H1 (cell line): Measurements from ENCODE around the gene ENPP3.

ENCODE experiments used
- BACH1 ChIP-seq: IDR thresholded peaks from 2 replicates; pipeline ENCODE4 v1.6.1; 2012; ENCODE audit warnings: low read length, improper control_type of control experiment
- GTF2F1 ChIP-seq: IDR thresholded peaks from 2 replicates; pipeline ENCODE4 v1.6.1; 2012; ENCODE audit warnings: low read depth, low read length, improper control_type of control experiment, borderline replicate concordance
- JUN ChIP-seq: IDR thresholded peaks from 2 replicates; pipeline ENCODE4 v1.6.1; 2011; ENCODE audit warnings: low read depth, mild to moderate bottlenecking, improper control_type of control experiment, low read length
- POLR2AphosphoS5 ChIP-seq: IDR thresholded peaks from 2 replicates; pipeline ENCODE4 v1.6.1; 2011; ENCODE audit warnings: low read depth, low read length
- RAD21 ChIP-seq, 2 experiments: IDR thresholded peaks in 1 of 2; conservative IDR thresholded peaks in 1 of 2; 2 replicates each; pipeline ENCODE4 v1.6.1; 2011; ENCODE audit warnings: low read depth in 2 of 2, low read length in 2 of 2, improper control_type of control experiment in 1 of 2, inconsistent platforms in 1 of 2, mild to moderate bottlenecking in 1 of 2, moderate library complexity in 1 of 2
- RBBP5 ChIP-seq: IDR thresholded peaks from 2 replicates; pipeline ENCODE4 v1.7.1; 2012; ENCODE audit warnings: low read depth, mild to moderate bottlenecking, inconsistent platforms, low read length, moderate library complexity, borderline replicate concordance
- TF ChIP-seq, protein P1 (sequence below), 3 experiments: IDR thresholded peaks; 1 replicate in 2 of 3; 2 replicates in 1 of 3; pipeline versions ENCODE4 v1.5.1 to v1.6.1; 2011; ENCODE audit warnings: low read length in 3 of 3, mild to moderate bottlenecking in 3 of 3, inconsistent platforms in 2 of 3, low read depth in 1 of 3, moderate library complexity in 1 of 3; ENCODE audit not compliant: insufficient read depth in 1 of 3; ENCODE audit errors: control extremely low read depth in 1 of 3
- TF ChIP-seq, protein P2 (sequence below): IDR thresholded peaks from 2 replicates; pipeline ENCODE4 v1.6.1; 2012; ENCODE audit warnings: inconsistent platforms

DNA sequence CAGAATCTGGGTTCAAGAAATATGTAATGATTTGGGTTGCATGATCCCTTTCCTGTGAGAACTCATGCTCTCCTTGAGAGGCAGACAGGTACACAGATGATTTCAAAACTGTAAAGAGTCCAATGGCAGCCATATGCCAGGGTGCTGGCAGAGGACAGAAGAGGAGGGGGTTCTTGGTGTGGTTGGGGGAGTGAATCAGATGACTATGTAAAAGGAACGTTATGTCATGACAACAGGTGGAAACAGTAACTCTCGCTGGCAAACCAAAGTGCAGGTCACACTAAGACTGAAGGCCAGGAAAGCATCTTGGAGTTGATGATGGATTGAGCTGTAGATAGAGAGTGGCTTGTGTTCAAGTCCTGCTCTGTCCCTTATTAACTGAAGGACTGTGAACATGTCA is 43.8 kb downstream of the ENPP3 start:
- no peak for TF ChIP-seq GTF2F1
- no peak for TF ChIP-seq RAD21 (IDR thresholded peaks at IDR 0.05 in 1 of 2, conservative IDR thresholded peaks at IDR 0.05 in 1 of 2; ENCODE audit: low read depth in 2 of 2, low read length in 2 of 2)
- TF ChIP-seq POLR2AphosphoS5: no peak
- TF ChIP-seq, protein P1, sequence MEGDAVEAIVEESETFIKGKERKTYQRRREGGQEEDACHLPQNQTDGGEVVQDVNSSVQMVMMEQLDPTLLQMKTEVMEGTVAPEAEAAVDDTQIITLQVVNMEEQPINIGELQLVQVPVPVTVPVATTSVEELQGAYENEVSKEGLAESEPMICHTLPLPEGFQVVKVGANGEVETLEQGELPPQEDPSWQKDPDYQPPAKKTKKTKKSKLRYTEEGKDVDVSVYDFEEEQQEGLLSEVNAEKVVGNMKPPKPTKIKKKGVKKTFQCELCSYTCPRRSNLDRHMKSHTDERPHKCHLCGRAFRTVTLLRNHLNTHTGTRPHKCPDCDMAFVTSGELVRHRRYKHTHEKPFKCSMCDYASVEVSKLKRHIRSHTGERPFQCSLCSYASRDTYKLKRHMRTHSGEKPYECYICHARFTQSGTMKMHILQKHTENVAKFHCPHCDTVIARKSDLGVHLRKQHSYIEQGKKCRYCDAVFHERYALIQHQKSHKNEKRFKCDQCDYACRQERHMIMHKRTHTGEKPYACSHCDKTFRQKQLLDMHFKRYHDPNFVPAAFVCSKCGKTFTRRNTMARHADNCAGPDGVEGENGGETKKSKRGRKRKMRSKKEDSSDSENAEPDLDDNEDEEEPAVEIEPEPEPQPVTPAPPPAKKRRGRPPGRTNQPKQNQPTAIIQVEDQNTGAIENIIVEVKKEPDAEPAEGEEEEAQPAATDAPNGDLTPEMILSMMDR (IDR thresholded peaks at IDR 0.05; ENCODE audit: control extremely low read depth in 1 of 3, insufficient read depth in 1 of 3, low read depth in 1 of 3, low read length in 3 of 3): no peak
- TF ChIP-seq BACH1: no peak
- TF ChIP-seq, protein P2, sequence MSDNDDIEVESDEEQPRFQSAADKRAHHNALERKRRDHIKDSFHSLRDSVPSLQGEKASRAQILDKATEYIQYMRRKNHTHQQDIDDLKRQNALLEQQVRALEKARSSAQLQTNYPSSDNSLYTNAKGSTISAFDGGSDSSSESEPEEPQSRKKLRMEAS: no peak
- no peak for TF ChIP-seq JUN
- no peak for TF ChIP-seq RBBP5
